GM13977 (cell line): ENCODE measurements around the gene SCD5.

Experiments
- DNase-seq: peaks from one replicate; pipeline ENCODE4 v3.0.0; 2012; ENCODE audit warnings: low spot score
- CTCF ChIP-seq: IDR thresholded peaks from 2 replicates; pipeline ENCODE4 v1.5.1; 2012; ENCODE audit warnings: mild to moderate bottlenecking, control low read depth; ENCODE audit not compliant: insufficient read depth; ENCODE audit errors: extremely low read depth, missing control alignments
- in situ Hi-C: fragments of 300-500 bp; cut with MboI; formaldehyde crosslinking; loops from one replicate; pipeline ENCODE4 v1.12.0; 2022; ENCODE audit warnings: low sequenced_read_pairs, low pct_unique_long_range_greater_than_20kb, mixed read lengths, inconsistent platforms; ENCODE audit not compliant: unreplicated experiment

The SCD5 gene

GRCh38 chr4:82704156-82704555 is 94.4 kb downstream of the SCD5 start:
- no peak for DNase-seq
- TF ChIP-seq CTCF = no peak
- in situ Hi-C loops = no loop called here

- in situ Hi-C loops = no loop called here
- no peak for DNase-seq
- no peak for TF ChIP-seq CTCF
Measured at GRCh38 chr4:82698412-82698811, 100.2 kb downstream of the SCD5 start.

- in situ Hi-C loops = no loop called here
- no peak for TF ChIP-seq CTCF
- DNase-seq = no peak
Measured at GRCh38 chr4:82697561-82697960, 101.0 kb downstream of the SCD5 start.

- DNase-seq = no peak
- in situ Hi-C loops = no loop called here
- TF ChIP-seq CTCF = no peak
Measured at GRCh38 chr4:82696117-82696860, 102.3 kb downstream of the SCD5 start.

GRCh38 chr4:82694892-82695291 is 103.7 kb downstream of the SCD5 start:
- in situ Hi-C loops = no loop called here
- DNase-seq = no peak

GRCh38 chr4:82694046-82694445 is 104.5 kb downstream of the SCD5 start:
- TF ChIP-seq CTCF = no peak
- in situ Hi-C loops = no loop called here
- DNase-seq = no peak

More at GRCh38 chr4:82694892-82695291, 103.7 kb downstream of the SCD5 start:
- no peak for TF ChIP-seq CTCF
